ENCODE measurements around the gene IQSEC3.
A peak's percentile ranks its signal among the peaks of the same experiment; 100 is the strongest.

IQSEC3 gene

GRCh38 chr12:202081-202731, 135.6 kb downstream of the IQSEC3 start:
- peak; percentile 78 to 90 for DNase-seq (ENCODE audit: low read depth in 1 of 2, low spot score in 1 of 2)
- TF ChIP-seq JUND (IDR thresholded peaks at IDR 0.05; ENCODE audit: low read depth), result no peak
- in situ Hi-C loops (cut with HindIII; ENCODE audit: low pct_unique_long_range_greater_than_20kb, low sequenced_read_pairs), result no loop called here

GRCh38 chr12:203074-203461, 136.5 kb downstream of the IQSEC3 start:
- in situ Hi-C loops (cut with HindIII; ENCODE audit: low pct_unique_long_range_greater_than_20kb, low sequenced_read_pairs), result no loop called here
- TF ChIP-seq JUND (IDR thresholded peaks at IDR 0.05; ENCODE audit: low read depth), result no peak
- DNase-seq (ENCODE audit: low read depth in 1 of 2, low spot score in 1 of 2), result no peak

- no peak for TF ChIP-seq JUND (IDR thresholded peaks at IDR 0.05; ENCODE audit: low read depth)
- no peak for DNase-seq (ENCODE audit: low read depth in 1 of 2, low spot score in 1 of 2)
- in situ Hi-C loops (cut with HindIII; ENCODE audit: low pct_unique_long_range_greater_than_20kb, low sequenced_read_pairs), result no loop called here
These were observed 137.1 kb downstream of the IQSEC3 start for GRCh38 chr12:203462-204260.

GRCh38 chr12:204261-204678, 137.7 kb downstream of the IQSEC3 start:
- no peak for TF ChIP-seq JUND (IDR thresholded peaks at IDR 0.05; ENCODE audit: low read depth)
- no peak for DNase-seq (ENCODE audit: low read depth in 1 of 2, low spot score in 1 of 2)
- in situ Hi-C loops (cut with HindIII; ENCODE audit: low pct_unique_long_range_greater_than_20kb, low sequenced_read_pairs), result no loop called here

GRCh38 chr12:205026-205425, 138.5 kb downstream of the IQSEC3 start:
- no peak for DNase-seq (ENCODE audit: low read depth in 1 of 2, low spot score in 1 of 2)
- in situ Hi-C loops (cut with HindIII; ENCODE audit: low pct_unique_long_range_greater_than_20kb, low sequenced_read_pairs), result no loop called here
- no peak for TF ChIP-seq JUND (IDR thresholded peaks at IDR 0.05; ENCODE audit: low read depth)

GRCh38 chr12:206746-207440, 140.3 kb downstream of the IQSEC3 start:
- no peak for TF ChIP-seq JUND (IDR thresholded peaks at IDR 0.05; ENCODE audit: low read depth)
- in situ Hi-C loops (cut with HindIII; ENCODE audit: low pct_unique_long_range_greater_than_20kb, low sequenced_read_pairs), result no loop called here
- no peak for DNase-seq (ENCODE audit: low read depth in 1 of 2, low spot score in 1 of 2)

GRCh38 chr12:207804-208203, 141.2 kb downstream of the IQSEC3 start:
- no peak for TF ChIP-seq JUND (IDR thresholded peaks at IDR 0.05; ENCODE audit: low read depth)
- no peak for DNase-seq (ENCODE audit: low read depth in 1 of 2, low spot score in 1 of 2)
- in situ Hi-C loops (cut with HindIII; ENCODE audit: low pct_unique_long_range_greater_than_20kb, low sequenced_read_pairs), result no loop called here

- in situ Hi-C loops (cut with HindIII; ENCODE audit: low pct_unique_long_range_greater_than_20kb, low sequenced_read_pairs), result no loop called here
- no peak for DNase-seq (ENCODE audit: low read depth in 1 of 2, low spot score in 1 of 2)
- TF ChIP-seq JUND (IDR thresholded peaks at IDR 0.05; ENCODE audit: low read depth), result no peak
These were observed 142.2 kb downstream of the IQSEC3 start for GRCh38 chr12:208813-209212.

GRCh38 chr12:209246-209645, 142.7 kb downstream of the IQSEC3 start:
- in situ Hi-C loops (cut with HindIII; ENCODE audit: low pct_unique_long_range_greater_than_20kb, low sequenced_read_pairs), result no loop called here
- no peak for DNase-seq (ENCODE audit: low read depth in 1 of 2, low spot score in 1 of 2)
- TF ChIP-seq JUND (IDR thresholded peaks at IDR 0.05; ENCODE audit: low read depth), result no peak

GRCh38 chr12:209851-210250, 143.3 kb downstream of the IQSEC3 start:
- in situ Hi-C loops (cut with HindIII; ENCODE audit: low pct_unique_long_range_greater_than_20kb, low sequenced_read_pairs), result no loop called here
- no peak for DNase-seq (ENCODE audit: low read depth in 1 of 2, low spot score in 1 of 2)
- TF ChIP-seq JUND (IDR thresholded peaks at IDR 0.05; ENCODE audit: low read depth), result no peak

GRCh38 chr12:210277-211141, 143.9 kb downstream of the IQSEC3 start:
- TF ChIP-seq JUND (IDR thresholded peaks at IDR 0.05; ENCODE audit: low read depth), result no peak
- DNase-seq (ENCODE audit: low read depth in 1 of 2, low spot score in 1 of 2), result no peak
- in situ Hi-C loops (cut with HindIII; ENCODE audit: low pct_unique_long_range_greater_than_20kb, low sequenced_read_pairs), result no loop called here

GRCh38 chr12:211142-211465, 144.5 kb downstream of the IQSEC3 start:
- in situ Hi-C loops (cut with HindIII; ENCODE audit: low pct_unique_long_range_greater_than_20kb, low sequenced_read_pairs), result no loop called here
- DNase-seq (ENCODE audit: low read depth in 1 of 2, low spot score in 1 of 2), result no peak
- TF ChIP-seq JUND (IDR thresholded peaks at IDR 0.05; ENCODE audit: low read depth), result no peak
